Sigmoid colon (tissue), 7 donors: ENCODE measurements around the gene ALDH3B1. TPM values are rescaled to one million over a fixed set of nuclear protein-coding genes. Genes with fewer than 3 reads are reported as not detected.

Source experiments
- DNase-seq: peaks from one replicate; pipeline ENCODE4 v3.0.0-alpha.2; 2019
- H3K27ac ChIP-seq, 4 donors: fragments of 200-600 bp; sonication (generic); one replicate each; pipeline ENCODE4 v1.5.1; 2016 to 2019; ENCODE audit warnings: mild to moderate bottlenecking in 1 of 4
- H3K27me3 ChIP-seq, 3 donors: fragments of 200-600 bp; sonication (generic); one replicate each; pipeline ENCODE4 v1.5.1; 2019; ENCODE audit warnings: mild to moderate bottlenecking in 1 of 3
- H3K36me3 ChIP-seq, 4 donors: fragments of 200-600 bp; sonication (generic); one replicate each; pipeline ENCODE4 v1.5.1; 2016 to 2019
- H3K4me1 ChIP-seq, 4 donors: fragments of 200-600 bp; sonication (generic); one replicate each; pipeline ENCODE4 v1.5.1; 2017 to 2019
- H3K4me3 ChIP-seq, 4 donors: fragments of 200-600 bp; sonication (generic); one replicate each; pipeline ENCODE4 v1.5.1; 2017 to 2019; ENCODE audit warnings: mild to moderate bottlenecking in 2 of 4, moderate library complexity in 1 of 4
- H3K9me3 ChIP-seq, 4 donors: fragments of 200-600 bp in 3 of 4; sonication (generic) in 3 of 4; one replicate each; pipeline versions ENCODE4 v1.5.1 to v1.6.1; 2013 to 2019
- CTCF ChIP-seq, 4 experiments: fragments of 450-650 bp in 3 of 4; fragments of 200-600 bp in 1 of 4; IDR thresholded peaks; one replicate each; pipeline ENCODE4 v1.5.1; 2016 to 2019; ENCODE audit warnings: antibody characterized with exemption in 4 of 4, mild to moderate bottlenecking in 3 of 4, moderate library complexity in 2 of 4
- EP300 ChIP-seq, 4 donors: sonication (generic); formaldehyde crosslinking; IDR thresholded peaks; one replicate each; pipeline ENCODE4 v1.6.1; 2017; ENCODE audit warnings: antibody characterized with exemption in 4 of 4
- POLR2A ChIP-seq, 2 donors: fragments of 450-650 bp; IDR thresholded peaks; one replicate each; pipeline ENCODE4 v1.6.1; 2016; ENCODE audit warnings: antibody characterized with exemption in 2 of 2, mild to moderate bottlenecking in 2 of 2, moderate library complexity in 2 of 2
- POLR2AphosphoS5 ChIP-seq, 4 donors: sonication (generic); formaldehyde crosslinking; IDR thresholded peaks; one replicate each; pipeline ENCODE4 v1.6.1; 2017; ENCODE audit warnings: antibody characterized with exemption in 4 of 4
- WGBS, 2 donors: extraction: QIAGEN DNeasy Blood & Tissue Kit; methylation state at CpG; one replicate each; pipeline ENCODE4 v1.1.7; 2013; 5-methylcytosine and 5-hydroxymethylcytosine counted together
- intact Hi-C: fragments of 100-400 bp; cut with DNase I; formaldehyde crosslinking; loops from one replicate; pipeline ENCODE4 v1.15.1; 2023
- polyA plus RNA-seq, 3 donors: library from polyadenylated mRNA; stranded (reverse); fragments of 200-250 nt; gene quantifications; one replicate each; pipeline ENCODE4 v1.2.3, GENCODE V29; 2013
- total RNA-seq, 4 donors: library from RNA; depleted of rRNA; stranded (reverse); fragments of >200 nt; gene quantifications; one replicate each; pipeline ENCODE4 v1.1.0, GENCODE V29; 2016
- donor health status: healthy with polysubstance abuse.
- donor health status: Bipolar disorder and iron deficiency.
- donor health status: healthy.

ALDH3B1 gene
- total and polyA plus RNA-seq, 7 donors = 6.2 to 14.7 (median 10.9) TPM

- intact Hi-C loops = no loop called here
- Histone ChIP-seq H3K4me1 (no peaks in the 10 kb centered on the region), H3K27ac (no peak overlapping the region), H3K4me3 (no peak overlapping the region), H3K9me3 (no peaks in the 10 kb centered on the region), H3K27me3 (no peaks in the 10 kb centered on the region), H3K36me3 (peaks cover 13 to 75% (median 29%) of the 10 kb centered on the region in 4 donors)
- WGBS, 2 donors = 95 to 97% methylated on average over 7 of the region's 7 CpGs
- TF ChIP-seq POLR2A (IDR thresholded peaks at IDR 0.05) = no peak
- TF ChIP-seq POLR2AphosphoS5 (IDR thresholded peaks at IDR 0.05) = no peak
- DNase-seq = no peak
Measured at GRCh38 chr11:68061508-68061907, 51.4 kb downstream of the ALDH3B1 start.

GRCh38 chr11:68064926-68065325 lies 54.8 kb downstream of the ALDH3B1 start:
- WGBS, 2 donors = 91 to 98% methylated on average over 2 of the region's 2 CpGs
- Histone ChIP-seq H3K27ac (no peak overlapping the region), H3K36me3 (peaks cover 25 to 100% (median 43%) of the 10 kb centered on the region in 4 donors)

GRCh38 chr11:68065841-68066240 lies 55.7 kb downstream of the ALDH3B1 start:
- no peaks in the 10 kb centered on the region for H3K4me1 ChIP-seq
- intact Hi-C loops = no loop called here
- no peaks in the 10 kb centered on the region for H3K27me3 ChIP-seq
- TF ChIP-seq POLR2AphosphoS5 (IDR thresholded peaks at IDR 0.05) (no peak), POLR2A (IDR thresholded peaks at IDR 0.05) (no peak), CTCF (IDR thresholded peaks at IDR 0.05) (no peak), EP300 (IDR thresholded peaks at IDR 0.05) (no peak)
- H3K27ac ChIP-seq = no peak overlapping the region
- peaks cover 25 to 100% (median 47%) of the 10 kb centered on the region in 4 donors for H3K36me3 ChIP-seq
- H3K4me3 ChIP-seq = no peak overlapping the region
- no peak for DNase-seq
- WGBS, 2 donors = 93 to 94% methylated on average over 5 of the region's 5 CpGs
- no peaks in the 10 kb centered on the region for H3K9me3 ChIP-seq

More at GRCh38 chr11:68064926-68065325, 54.8 kb downstream of the ALDH3B1 start:
- TF ChIP-seq CTCF (IDR thresholded peaks at IDR 0.05) (no peak), POLR2AphosphoS5 (IDR thresholded peaks at IDR 0.05) (no peak)
- Histone ChIP-seq H3K27me3 (no peaks in the 10 kb centered on the region), H3K4me3 (no peak overlapping the region), H3K4me1 (no peaks in the 10 kb centered on the region), H3K9me3 (no peaks in the 10 kb centered on the region)
- no peak for DNase-seq
- intact Hi-C loops = no loop called here

GRCh38 chr11:68066742-68067141 lies 56.6 kb downstream of the ALDH3B1 start:
- Histone ChIP-seq H3K27ac (no peak overlapping the region), H3K4me1 (no peaks in the 10 kb centered on the region), H3K27me3 (no peaks in the 10 kb centered on the region), H3K36me3 (peaks cover 20 to 99% (median 45%) of the 10 kb centered on the region in 4 donors), H3K9me3 (no peaks in the 10 kb centered on the region), H3K4me3 (no peak overlapping the region)
- TF ChIP-seq EP300 (IDR thresholded peaks at IDR 0.05) (no peak), POLR2A (IDR thresholded peaks at IDR 0.05) (no peak), CTCF (IDR thresholded peaks at IDR 0.05) (no peak)
- DNase-seq = no peak
- 92% methylated on average over 3 of the region's 3 CpGs for WGBS, 2 donors
- intact Hi-C loops = no loop called here

- no peak for TF ChIP-seq EP300 (IDR thresholded peaks at IDR 0.05)
- TF ChIP-seq POLR2A (IDR thresholded peaks at IDR 0.05) = no peak
- TF ChIP-seq CTCF (IDR thresholded peaks at IDR 0.05) = no peak
- TF ChIP-seq POLR2AphosphoS5 (IDR thresholded peaks at IDR 0.05) = no peak
- WGBS, 2 donors = 95 to 96% methylated on average over 5 of the region's 5 CpGs
- no peak for DNase-seq
Measured at GRCh38 chr11:68067991-68068390, 57.9 kb downstream of the ALDH3B1 start.

More at GRCh38 chr11:68067991-68068390, 57.9 kb downstream of the ALDH3B1 start:
- intact Hi-C loops = no loop called here
- Histone ChIP-seq H3K36me3 (peaks cover 20 to 99% (median 43%) of the 10 kb centered on the region in 4 donors), H3K9me3 (no peaks in the 10 kb centered on the region), H3K4me3 (no peak overlapping the region), H3K27ac (no peak overlapping the region), H3K27me3 (no peaks in the 10 kb centered on the region), H3K4me1 (no peaks in the 10 kb centered on the region)
